ENCODE results near the gene ENKD1.
A peak's percentile ranks its signal among the peaks of the same experiment; 100 is the strongest.
"Not testable (repeated sequence)": the region's sequence is repeated elsewhere in the genome, so short reads cannot be mapped to it uniquely, and the experiment has no call there.

The ENKD1 gene

DNA sequence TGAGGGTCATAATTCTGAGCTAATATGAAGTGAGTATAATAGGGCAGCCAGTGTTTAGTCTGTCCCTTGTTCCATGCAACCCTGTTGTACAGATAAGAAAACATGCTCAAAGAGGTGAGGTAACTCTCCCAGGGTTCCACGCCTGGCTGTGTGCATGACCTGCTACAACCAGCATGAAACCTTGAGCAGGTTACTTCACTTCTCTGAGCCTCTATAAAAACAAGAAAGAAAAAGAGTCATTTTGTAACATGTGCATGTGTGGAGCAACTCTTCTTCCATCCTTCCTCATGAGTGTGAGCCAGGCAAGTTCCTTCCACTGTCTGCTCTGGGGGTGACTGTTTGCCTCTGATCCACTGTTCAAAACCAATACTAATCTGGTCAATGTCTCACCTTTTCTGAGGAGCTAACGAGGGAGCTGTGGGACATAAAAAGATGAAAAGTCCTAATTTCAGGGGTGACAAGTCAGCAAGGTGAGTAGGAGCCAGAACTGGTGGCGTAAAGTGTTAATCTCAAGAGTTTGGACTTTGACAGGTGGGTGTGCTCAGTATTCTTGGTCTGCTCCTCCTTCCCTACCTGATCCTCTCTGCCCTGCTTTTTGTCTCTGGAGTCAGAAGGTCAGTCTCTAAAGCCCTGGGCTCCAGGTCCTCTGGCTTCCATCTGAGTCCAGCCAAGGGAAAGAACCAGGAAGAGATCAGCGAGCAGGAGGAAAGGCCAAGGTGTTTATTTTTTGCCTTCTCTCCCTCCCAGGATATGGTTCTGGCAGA, 31.1 kb upstream of the ENKD1 start:
- H3K27ac Mint-ChIP-seq: peak overlapping the region; percentile 78
- ATAC-seq (ENCODE audit: low read depth) (no peak), DNase-seq (ENCODE audit: low spot score in 2 of 2) (no peak)
- H3K4me1 Mint-ChIP-seq: peaks cover 8% of the 10 kb centered on the region
- H3K9me3 Mint-ChIP-seq: no peaks in the 10 kb centered on the region
- no peak overlapping the region for H3K4me3 Mint-ChIP-seq
- peaks cover 5% of the 10 kb centered on the region for H3K36me3 Mint-ChIP-seq
- H3K27me3 Mint-ChIP-seq: no peaks in the 10 kb centered on the region

GRCh38 chr16:67694611-67695010, 28.1 kb upstream of the ENKD1 start:
- ATAC-seq (ENCODE audit: low read depth) (no peak), DNase-seq (ENCODE audit: low spot score in 2 of 2) (no peak)
- H3K36me3 Mint-ChIP-seq: peaks cover 7% of the 10 kb centered on the region
- no peaks in the 10 kb centered on the region for H3K9me3 Mint-ChIP-seq
- peak overlapping the region; percentile 45 for H3K27ac Mint-ChIP-seq
- no peaks in the 10 kb centered on the region for H3K27me3 Mint-ChIP-seq
- no peak overlapping the region for H3K4me3 Mint-ChIP-seq
- H3K4me1 Mint-ChIP-seq: peaks cover 13% of the 10 kb centered on the region

- ATAC-seq (ENCODE audit: low read depth); H3K27me3 Mint-ChIP-seq; H3K36me3 Mint-ChIP-seq; H3K4me3 Mint-ChIP-seq; H3K9me3 Mint-ChIP-seq; H3K27ac Mint-ChIP-seq; DNase-seq (ENCODE audit: low spot score in 2 of 2): not testable (repeated sequence)
- peaks cover 13% of the 10 kb centered on the region for H3K4me1 Mint-ChIP-seq
Measured at GRCh38 chr16:67693517-67694285, 27.2 kb upstream of the ENKD1 start.

- Mint-ChIP-seq H3K27me3 (no peaks in the 10 kb centered on the region), H3K4me3 (peak overlapping the region; percentile 67), H3K9me3 (no peaks in the 10 kb centered on the region), H3K36me3 (peaks cover 9% of the 10 kb centered on the region), H3K4me1 (peaks cover 11% of the 10 kb centered on the region), H3K27ac (peak overlapping the region; percentile 18)
- peak; percentile 99 for ATAC-seq (ENCODE audit: low read depth)
- DNase-seq (ENCODE audit: low spot score in 2 of 2): peak; percentile 32 to 38
Measured at GRCh38 chr16:67685388-67686112, 19.0 kb upstream of the ENKD1 start.

DNA sequence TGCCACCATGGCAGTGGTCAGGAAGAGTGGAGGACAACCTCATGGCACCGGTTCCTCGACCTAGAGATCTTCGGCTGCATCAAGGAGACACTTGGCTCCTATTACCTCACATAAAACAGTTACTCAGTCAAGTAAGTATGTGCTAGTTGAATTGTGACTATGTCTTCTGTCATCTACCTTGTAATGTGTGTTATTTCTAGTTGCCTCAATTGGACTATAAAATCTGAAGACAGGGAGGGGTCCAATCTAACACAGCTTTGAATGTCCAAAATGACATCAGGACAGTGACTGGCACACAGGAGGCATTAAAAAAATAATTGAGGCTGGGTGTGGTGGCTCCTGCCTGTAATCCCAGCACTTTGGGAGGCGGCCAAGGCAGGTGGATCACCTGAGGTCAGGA, 17.2 kb upstream of the ENKD1 start:
- DNase-seq (ENCODE audit: low spot score in 2 of 2): no peak
- Mint-ChIP-seq H3K9me3 (no peaks in the 10 kb centered on the region), H3K27ac (no peak overlapping the region), H3K27me3 (no peaks in the 10 kb centered on the region), H3K36me3 (peaks cover 9% of the 10 kb centered on the region), H3K4me3 (no peak overlapping the region), H3K4me1 (peaks cover 9% of the 10 kb centered on the region)
- no peak for ATAC-seq (ENCODE audit: low read depth)

DNA sequence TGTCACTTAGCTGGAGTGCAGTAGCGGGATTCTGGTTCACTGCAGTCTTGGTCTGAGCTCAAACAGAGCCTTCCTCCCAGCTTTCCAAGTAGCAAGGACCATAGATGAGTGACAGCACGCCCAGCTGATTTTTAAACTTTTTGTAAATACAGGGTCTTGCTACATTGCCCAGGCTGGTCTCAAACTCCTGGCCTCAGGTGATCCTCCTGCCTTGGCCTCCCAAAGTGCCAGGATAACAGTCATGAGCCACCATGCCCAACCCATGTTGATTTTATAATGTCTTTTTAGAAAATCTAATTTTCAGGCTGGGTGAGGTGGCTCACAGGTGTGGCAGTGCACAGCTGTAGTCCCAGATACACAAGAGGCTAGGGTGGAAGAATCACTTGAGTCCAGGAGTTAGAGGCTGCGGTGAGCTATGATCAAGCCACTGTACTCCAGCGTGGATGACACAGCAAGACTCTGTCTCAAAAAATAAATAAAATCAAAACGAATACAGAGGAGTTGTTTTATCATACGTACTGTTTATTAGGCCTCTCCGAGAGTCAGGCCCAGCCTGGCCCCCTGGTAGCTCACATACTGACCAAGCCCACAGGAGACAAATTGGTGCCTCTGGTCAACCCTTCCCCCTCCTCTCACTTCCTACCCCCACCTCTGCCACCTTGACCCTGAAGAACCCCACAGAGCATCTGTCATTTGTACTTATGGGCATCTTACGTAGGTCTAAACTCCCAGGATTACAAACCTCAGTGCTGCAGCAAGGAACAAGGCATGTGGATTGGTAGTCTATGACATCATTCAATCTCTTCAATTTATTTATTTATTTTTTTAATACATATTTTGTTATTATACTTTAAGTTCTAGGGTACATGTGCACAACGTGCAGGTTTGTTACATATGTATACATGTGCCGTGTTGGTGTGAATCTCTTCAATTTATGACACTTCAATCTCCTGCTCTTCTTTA, 13.7 kb upstream of the ENKD1 start:
- ATAC-seq (ENCODE audit: low read depth) (no peak), DNase-seq (ENCODE audit: low spot score in 2 of 2) (no peak)
- no peaks in the 10 kb centered on the region for H3K27me3 Mint-ChIP-seq
- H3K9me3 Mint-ChIP-seq: no peaks in the 10 kb centered on the region
- H3K27ac Mint-ChIP-seq: no peak overlapping the region
- peaks cover 3% of the 10 kb centered on the region for H3K4me1 Mint-ChIP-seq
- peaks cover 5% of the 10 kb centered on the region for H3K36me3 Mint-ChIP-seq
- H3K4me3 Mint-ChIP-seq: no peak overlapping the region

GRCh38 chr16:67678354-67679023, 11.9 kb upstream of the ENKD1 start:
- Mint-ChIP-seq H3K4me1 (peaks cover 9% of the 10 kb centered on the region), H3K4me3 (no peak overlapping the region), H3K27me3 (no peaks in the 10 kb centered on the region), H3K27ac (no peak overlapping the region), H3K9me3 (no peaks in the 10 kb centered on the region), H3K36me3 (peaks cover 2% of the 10 kb centered on the region)
- ATAC-seq (ENCODE audit: low read depth) (no peak), DNase-seq (ENCODE audit: low spot score in 2 of 2) (no peak)

DNA sequence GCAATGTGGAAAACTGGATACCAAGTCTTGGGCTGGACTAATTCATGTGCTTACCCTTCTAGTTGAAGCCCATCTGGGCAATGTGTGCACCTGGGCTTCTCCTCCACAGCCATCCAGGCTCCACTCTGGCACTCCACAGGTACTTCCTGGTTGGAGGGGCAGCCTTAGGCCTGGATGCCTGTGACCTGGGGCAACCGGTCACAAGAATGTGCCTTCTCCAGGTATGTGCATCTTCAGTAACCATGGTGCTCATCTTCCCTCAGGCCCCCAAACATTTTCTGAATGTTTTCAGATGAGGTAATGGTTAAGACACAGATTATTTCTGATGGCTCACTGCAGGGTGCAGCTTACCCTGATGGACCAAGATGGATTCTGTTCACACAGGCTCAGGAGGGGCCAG, 11.2 kb upstream of the ENKD1 start:
- Mint-ChIP-seq H3K27ac (no peak overlapping the region), H3K4me1 (peaks cover 11% of the 10 kb centered on the region), H3K36me3 (no peaks in the 10 kb centered on the region), H3K4me3 (no peak overlapping the region), H3K27me3 (no peaks in the 10 kb centered on the region), H3K9me3 (no peaks in the 10 kb centered on the region)
- DNase-seq (ENCODE audit: low spot score in 2 of 2) (no peak), ATAC-seq (ENCODE audit: low read depth) (no peak)

DNA sequence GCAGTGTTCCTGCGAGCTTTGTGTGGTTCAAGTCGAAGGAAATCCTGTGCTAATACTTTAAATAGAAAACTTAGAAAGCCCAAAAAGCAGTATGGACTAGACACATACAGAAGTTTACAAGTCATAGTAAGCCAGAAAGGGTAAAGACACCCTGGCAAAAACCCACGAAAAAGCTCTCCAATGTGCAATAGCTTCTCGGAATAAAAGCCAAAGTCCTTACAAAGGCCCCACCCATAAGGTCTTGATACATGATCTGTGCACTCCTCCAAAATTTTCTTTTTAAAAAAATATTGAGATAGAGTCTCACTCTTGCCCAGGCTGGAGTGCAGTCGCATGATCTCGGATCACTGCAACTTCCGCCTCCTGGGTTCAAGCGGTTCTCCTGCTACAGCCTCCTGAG, 10.4 kb upstream of the ENKD1 start:
- DNase-seq (ENCODE audit: low spot score in 2 of 2): no peak
- Mint-ChIP-seq H3K4me1 (peaks cover 16% of the 10 kb centered on the region), H3K36me3 (no peaks in the 10 kb centered on the region), H3K4me3 (no peak overlapping the region), H3K27me3 (no peaks in the 10 kb centered on the region), H3K9me3 (no peaks in the 10 kb centered on the region), H3K27ac (peak overlapping the region; percentile 64)
- no peak for ATAC-seq (ENCODE audit: low read depth)

DNA sequence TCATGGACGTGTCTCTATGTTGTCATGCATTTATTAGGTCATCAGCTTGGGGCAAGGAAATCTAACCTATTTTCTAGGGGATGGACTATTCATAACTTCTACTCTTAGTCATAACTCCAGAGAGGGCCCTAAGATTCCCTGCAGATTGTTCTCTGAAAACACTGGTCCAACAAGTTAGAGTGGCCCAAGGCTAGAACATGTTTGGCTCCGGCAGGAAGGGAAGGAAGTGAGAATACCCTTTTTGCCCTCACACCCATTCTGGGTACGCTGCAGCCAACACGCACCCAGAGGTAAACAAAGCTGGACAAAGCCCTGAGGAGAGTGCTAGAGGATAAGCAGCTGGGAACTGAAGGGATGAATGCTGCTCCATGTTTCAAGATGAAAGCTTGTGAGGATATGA, 10.0 kb upstream of the ENKD1 start:
- ATAC-seq (ENCODE audit: low read depth): no peak
- no peak for DNase-seq (ENCODE audit: low spot score in 2 of 2)
- Mint-ChIP-seq H3K27ac (peak overlapping the region; percentile 64), H3K36me3 (no peaks in the 10 kb centered on the region), H3K4me1 (peaks cover 16% of the 10 kb centered on the region), H3K4me3 (no peak overlapping the region), H3K27me3 (no peaks in the 10 kb centered on the region), H3K9me3 (no peaks in the 10 kb centered on the region)

- no peaks in the 10 kb centered on the region for H3K27me3 Mint-ChIP-seq
- no peaks in the 10 kb centered on the region for H3K9me3 Mint-ChIP-seq
- ATAC-seq (ENCODE audit: low read depth) (no peak), DNase-seq (ENCODE audit: low spot score in 2 of 2) (no peak)
- no peak overlapping the region for H3K27ac Mint-ChIP-seq
- H3K4me1 Mint-ChIP-seq: peaks cover 16% of the 10 kb centered on the region
- no peaks in the 10 kb centered on the region for H3K36me3 Mint-ChIP-seq
- H3K4me3 Mint-ChIP-seq: no peak overlapping the region
Measured at GRCh38 chr16:67675999-67676398, 9.4 kb upstream of the ENKD1 start.

- Mint-ChIP-seq H3K4me1 (peaks cover 16% of the 10 kb centered on the region), H3K27me3 (no peaks in the 10 kb centered on the region), H3K36me3 (no peaks in the 10 kb centered on the region), H3K4me3 (no peak overlapping the region), H3K9me3 (no peaks in the 10 kb centered on the region), H3K27ac (no peak overlapping the region)
- ATAC-seq (ENCODE audit: low read depth) (no peak), DNase-seq (ENCODE audit: low spot score in 2 of 2) (no peak)
Measured at GRCh38 chr16:67675579-67675935, 9.0 kb upstream of the ENKD1 start.
